Epithelial cell of esophagus (primary cell): Measurements from ENCODE around the gene TMTC1.

Experiments
- DNase-seq: peaks from one replicate; pipeline ENCODE4 v3.0.0; 2010; ENCODE audit warnings: low read depth
- H3K4me3 ChIP-seq: 2 replicates; pipeline ENCODE4 v1.5.1; 2011; ENCODE audit warnings: mild to moderate bottlenecking, low read length, control low read depth
- TF ChIP-seq, protein P1 (sequence below): IDR thresholded peaks from 2 replicates; pipeline ENCODE4 v1.5.1; 2011; ENCODE audit warnings: low read depth, mild to moderate bottlenecking, low read length, control low read depth, inconsistent platforms; ENCODE audit not compliant: insufficient read depth; ENCODE audit errors: missing control alignments

Gene TMTC1

DNA sequence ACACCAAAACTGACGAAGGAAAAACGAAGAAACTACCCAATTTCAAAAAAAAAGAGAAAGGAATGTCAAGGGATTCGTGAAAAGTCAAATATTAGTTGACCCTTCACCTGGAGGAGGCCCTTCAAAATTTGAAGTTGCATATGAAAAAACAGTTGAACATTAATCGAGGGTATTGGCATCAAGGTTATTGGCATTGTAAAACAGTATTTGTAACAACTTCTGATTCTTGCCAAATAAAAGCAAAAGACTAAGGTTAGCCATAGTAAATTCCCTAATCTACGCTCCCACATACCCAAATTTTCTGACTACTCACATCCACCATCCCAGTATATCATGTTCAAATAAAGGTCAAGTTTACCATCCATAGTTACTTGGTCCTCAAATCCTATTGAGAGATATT lies 118.6 kb downstream of the TMTC1 start:
- no peak overlapping the region for H3K4me3 ChIP-seq
- TF ChIP-seq, protein P1, sequence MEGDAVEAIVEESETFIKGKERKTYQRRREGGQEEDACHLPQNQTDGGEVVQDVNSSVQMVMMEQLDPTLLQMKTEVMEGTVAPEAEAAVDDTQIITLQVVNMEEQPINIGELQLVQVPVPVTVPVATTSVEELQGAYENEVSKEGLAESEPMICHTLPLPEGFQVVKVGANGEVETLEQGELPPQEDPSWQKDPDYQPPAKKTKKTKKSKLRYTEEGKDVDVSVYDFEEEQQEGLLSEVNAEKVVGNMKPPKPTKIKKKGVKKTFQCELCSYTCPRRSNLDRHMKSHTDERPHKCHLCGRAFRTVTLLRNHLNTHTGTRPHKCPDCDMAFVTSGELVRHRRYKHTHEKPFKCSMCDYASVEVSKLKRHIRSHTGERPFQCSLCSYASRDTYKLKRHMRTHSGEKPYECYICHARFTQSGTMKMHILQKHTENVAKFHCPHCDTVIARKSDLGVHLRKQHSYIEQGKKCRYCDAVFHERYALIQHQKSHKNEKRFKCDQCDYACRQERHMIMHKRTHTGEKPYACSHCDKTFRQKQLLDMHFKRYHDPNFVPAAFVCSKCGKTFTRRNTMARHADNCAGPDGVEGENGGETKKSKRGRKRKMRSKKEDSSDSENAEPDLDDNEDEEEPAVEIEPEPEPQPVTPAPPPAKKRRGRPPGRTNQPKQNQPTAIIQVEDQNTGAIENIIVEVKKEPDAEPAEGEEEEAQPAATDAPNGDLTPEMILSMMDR, result no peak
- DNase-seq, result no peak

DNA sequence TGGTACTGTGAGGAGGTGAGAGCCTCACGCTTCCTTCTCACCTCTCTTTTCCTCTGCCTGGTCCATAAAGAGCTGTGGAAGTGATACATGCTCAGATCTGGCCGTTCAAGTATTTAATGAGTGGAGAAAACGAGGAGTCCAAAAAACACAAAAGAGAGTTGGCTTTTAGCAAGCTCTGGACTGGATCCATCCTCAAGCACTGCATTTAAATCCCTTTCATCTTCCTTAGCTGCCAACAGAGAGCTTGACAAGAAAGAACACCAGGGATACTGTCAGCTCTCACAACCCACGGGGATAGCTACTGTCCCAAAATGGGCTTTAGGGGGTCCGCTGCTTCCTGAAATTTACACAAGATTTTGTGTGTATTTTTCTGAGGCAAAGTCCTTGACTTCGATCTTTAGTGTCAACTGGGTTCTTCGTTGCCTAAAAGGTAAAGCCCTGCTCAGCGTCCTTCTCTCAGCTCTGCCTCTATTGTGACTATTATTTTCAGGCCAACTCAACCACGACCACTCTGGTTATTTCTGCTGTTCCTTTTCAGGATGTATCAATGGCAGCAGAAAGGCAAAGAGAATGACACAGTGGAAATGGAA lies 120.9 kb downstream of the TMTC1 start:
- TF ChIP-seq, protein P1, result no peak
- H3K4me3 ChIP-seq, result no peak overlapping the region
- DNase-seq, result no peak

DNA sequence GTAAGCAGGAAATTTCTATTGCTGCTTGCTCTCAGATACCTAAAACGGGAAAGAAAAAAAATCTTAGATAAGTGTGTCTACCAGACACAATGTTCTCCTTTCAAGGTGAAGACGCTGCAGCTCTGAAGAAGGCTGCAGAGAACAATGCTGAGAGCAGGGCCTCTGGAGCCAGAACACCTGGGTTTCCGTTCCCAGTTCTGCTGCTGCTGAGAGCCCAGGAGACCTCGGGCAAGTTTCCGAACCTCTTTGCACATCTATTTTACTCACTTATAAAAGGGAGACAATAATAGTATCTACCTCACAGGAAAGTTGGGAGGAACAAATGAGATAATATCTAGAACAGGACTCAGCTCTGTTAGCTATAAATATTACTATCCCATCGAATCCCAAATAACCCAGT lies 122.9 kb downstream of the TMTC1 start:
- DNase-seq, result no peak
- H3K4me3 ChIP-seq, result no peak overlapping the region

DNA sequence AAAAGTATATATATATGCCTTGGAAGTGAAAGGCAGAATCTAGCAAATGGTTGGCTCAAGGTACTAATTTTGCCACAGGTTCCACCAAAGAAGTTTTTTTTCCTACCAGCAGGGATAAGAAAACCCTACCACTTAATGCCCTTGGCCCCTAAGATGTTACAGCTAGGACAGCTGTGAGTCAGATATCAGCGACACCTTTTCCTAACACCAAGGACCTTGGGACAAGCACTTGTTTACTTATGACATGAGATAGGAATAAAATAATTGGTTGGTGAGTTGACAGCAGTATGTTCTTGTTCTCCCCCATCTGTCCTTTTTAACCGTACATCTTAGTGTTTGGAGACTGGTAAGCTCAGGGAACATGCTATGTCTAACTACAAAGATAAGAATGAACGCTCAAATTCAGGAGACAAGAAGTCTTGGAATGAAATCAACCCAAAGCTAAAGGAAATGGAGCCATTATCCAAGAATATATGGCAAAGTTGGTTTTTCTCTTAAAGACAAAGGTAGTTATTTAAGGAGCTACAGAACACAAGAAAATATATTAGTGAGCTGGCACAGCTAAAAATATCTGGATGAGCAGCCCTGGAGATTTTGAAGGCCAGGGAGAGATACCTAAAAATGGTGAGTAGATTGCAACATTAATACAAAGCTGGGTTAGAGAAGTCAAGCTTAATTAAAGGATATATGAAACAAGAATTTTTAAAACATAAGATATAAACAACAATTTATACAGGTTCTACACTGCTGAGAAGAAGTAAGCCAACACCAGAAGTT lies 126.8 kb downstream of the TMTC1 start:
- no peak overlapping the region for H3K4me3 ChIP-seq
- no peak for DNase-seq
- TF ChIP-seq, protein P1, result no peak

More for the DNA sequence above, 122.9 kb downstream of the TMTC1 start:
- TF ChIP-seq, protein P1, result no peak

DNA sequence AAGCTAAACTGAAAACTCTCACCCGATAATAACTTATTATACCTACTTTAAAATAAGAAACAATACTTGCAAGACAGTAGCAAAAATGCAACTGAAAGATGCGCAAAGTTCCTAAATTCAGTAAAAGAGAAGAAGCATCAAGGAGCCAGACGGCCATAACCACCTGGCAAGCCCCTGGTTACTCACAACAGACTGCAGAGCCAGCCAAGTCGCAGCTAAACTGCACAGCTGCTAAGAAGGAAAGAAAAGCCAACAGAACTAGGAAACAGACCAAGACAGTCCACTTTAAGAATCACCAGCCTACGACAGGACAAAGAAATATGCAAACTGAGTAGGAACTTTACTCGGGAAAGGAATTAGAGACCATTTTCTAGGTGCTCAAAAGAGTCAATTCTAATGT lies 127.9 kb downstream of the TMTC1 start:
- no peak for DNase-seq
- H3K4me3 ChIP-seq, result no peak overlapping the region
- TF ChIP-seq, protein P1, result no peak

DNA sequence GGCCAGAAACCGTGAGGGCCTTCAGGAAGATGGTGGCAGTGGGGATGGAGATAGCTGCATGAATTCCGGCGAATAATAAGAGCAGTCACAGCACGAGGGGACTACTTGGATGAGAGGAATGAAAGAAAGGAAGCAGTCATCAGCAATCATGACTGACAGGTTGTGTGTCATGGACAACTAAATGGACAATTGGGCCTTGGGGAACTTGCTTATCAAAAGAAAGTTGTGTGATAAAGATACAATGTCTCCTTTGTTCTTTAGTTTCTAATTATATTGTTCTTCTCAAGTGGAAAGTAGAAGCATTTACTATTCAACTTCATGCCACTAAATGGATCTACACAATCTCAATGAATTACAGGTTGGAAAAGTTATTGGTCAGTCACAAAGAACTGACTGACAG lies 130.5 kb downstream of the TMTC1 start:
- H3K4me3 ChIP-seq, result no peak overlapping the region
- DNase-seq, result no peak
- TF ChIP-seq, protein P1, result no peak
